Endothelial cell of umbilical vein (primary cell): ENCODE measurements around the gene TEX48. TPM values are rescaled to one million over a fixed set of nuclear protein-coding genes. Genes with fewer than 3 reads are reported as not detected.

Experiments used
- BruUV-seq: library from RNA; stranded (reverse); fragments of 400-500 nt; replicated peaks from 2 replicates; lab custom pipeline; 2021; lab: Mats Ljungman, UMichigan
- CTCF ChIA-PET: fragments of 300-600, 350-600 bp; sonication (Branson Sonifier 250); formaldehyde crosslinking; loops from one replicate; lab custom pipeline; 2021; ENCODE audit warnings: antibody characterized with exemption, inconsistent platforms; lab: Charles Lee
- POLR2A ChIA-PET: fragments of 300-600, 350-600 bp; sonication (Branson Sonifier 250); formaldehyde crosslinking; loops from one replicate; lab custom pipeline; 2021; ENCODE audit warnings: antibody characterized with exemption, inconsistent platforms; lab: Charles Lee
- DNase-seq: peaks from one replicate; pipeline ENCODE4 v3.0.0-alpha.2; 2011; ENCODE audit warnings: low read depth, low spot score
- FAIRE-seq: peaks from 2 replicates; lab custom pipeline; 2011; peaks lifted over from hg19 to GRCh38; lab: Jason Lieb, UNC
- H2AFZ ChIP-seq: 2 replicates; pipeline ENCODE4 v1.6.0; 2012; ENCODE audit warnings: low read depth, low read length, control low read depth, inconsistent platforms
- H3K27ac ChIP-seq: 2 replicates; pipeline ENCODE4 v1.5.1; 2011; ENCODE audit warnings: low read depth, mild to moderate bottlenecking, control low read depth, low read length, moderate library complexity; ENCODE audit not compliant: insufficient read depth
- H3K27me3 ChIP-seq, 2 experiments: 2 replicates each; pipeline versions ENCODE4 v1.6.0 to v1.6.1; 2011; ENCODE audit warnings: low read length in 2 of 2, mixed read lengths in 1 of 2; ENCODE audit not compliant: control insufficient read depth in 2 of 2, insufficient read depth in 2 of 2
- H3K36me3 ChIP-seq, 2 experiments: 2 replicates in 1 of 2; 3 replicates in 1 of 2; pipeline ENCODE4 v1.5.1; 2011; ENCODE audit warnings: low read length in 2 of 2, mild to moderate bottlenecking in 1 of 2, moderate library complexity in 1 of 2; ENCODE audit not compliant: control insufficient read depth in 2 of 2, insufficient read depth in 2 of 2; ENCODE audit errors: extremely low read depth in 1 of 2
- H3K4me1 ChIP-seq: 3 replicates; pipeline ENCODE4 v1.5.1; 2011; ENCODE audit warnings: mild to moderate bottlenecking, low read length; ENCODE audit not compliant: control insufficient read depth, insufficient read depth; ENCODE audit errors: extremely low read depth
- H3K4me2 ChIP-seq: 2 replicates; pipeline ENCODE4 v1.6.1; 2011; ENCODE audit warnings: low read length, control low read depth, mixed read lengths; ENCODE audit not compliant: insufficient read depth
- H3K4me3 ChIP-seq, 3 experiments: fragments of 200-600 bp in 1 of 3; sonication (generic), shearing (Covaris generic) in 1 of 3; replicated peaks in 1 of 3; 2 replicates each; pipeline ENCODE4 v1.5.1; 2011 to 2016; ENCODE audit warnings: control low read depth in 3 of 3, low read length in 3 of 3, mild to moderate bottlenecking in 2 of 3, inconsistent platforms in 1 of 3, low read depth in 1 of 3, moderate library complexity in 1 of 3; ENCODE audit not compliant: insufficient read depth in 1 of 3
- H3K79me2 ChIP-seq: 2 replicates; pipeline ENCODE4 v1.6.0; 2012; ENCODE audit warnings: low read length, inconsistent platforms; ENCODE audit not compliant: control insufficient read depth, insufficient read depth
- H3K9ac ChIP-seq: replicated peaks from 2 replicates; pipeline ENCODE3; 2011; ENCODE audit warnings: low read length, control low read depth; ENCODE audit not compliant: insufficient read depth; ENCODE audit errors: extremely low read depth
- H3K9me1 ChIP-seq: replicated peaks from 3 replicates; pipeline ENCODE4 v1.6.0; 2011; ENCODE audit warnings: mild to moderate bottlenecking, low read length; ENCODE audit not compliant: control insufficient read depth, insufficient read depth; ENCODE audit errors: extremely low read depth
- H3K9me3 ChIP-seq: replicated peaks from 2 replicates; pipeline ENCODE4 v1.5.1; 2012; ENCODE audit warnings: low read length, inconsistent platforms; ENCODE audit not compliant: control insufficient read depth, insufficient read depth
- H4K20me1 ChIP-seq: replicated peaks from 2 replicates; pipeline ENCODE3; 2011; ENCODE audit warnings: mild to moderate bottlenecking, low read length; ENCODE audit not compliant: control insufficient read depth, insufficient read depth; ENCODE audit errors: extremely low read depth
- CTCF ChIP-seq, 2 donors: IDR thresholded peaks; 1 replicate in 1 of 2; 2 replicates in 1 of 2; pipeline ENCODE4 v1.5.1; 2011; ENCODE audit warnings: low read length in 2 of 2, mild to moderate bottlenecking in 2 of 2, moderate library complexity in 2 of 2, control low read depth in 1 of 2, inconsistent platforms in 1 of 2, low read depth in 1 of 2; ENCODE audit not compliant: insufficient read depth in 1 of 2; ENCODE audit errors: extremely low read depth in 1 of 2
- EZH2 ChIP-seq: IDR thresholded peaks from 2 replicates; pipeline ENCODE4 v1.6.1; 2012; ENCODE audit warnings: borderline replicate concordance, low read depth, mild to moderate bottlenecking, moderate library complexity, low read length, inconsistent platforms; ENCODE audit not compliant: severe bottlenecking
- FOS ChIP-seq: IDR thresholded peaks from 2 replicates; pipeline ENCODE4 v1.6.1; 2011; ENCODE audit warnings: mild to moderate bottlenecking, low read length, moderate library complexity, borderline replicate concordance; ENCODE audit not compliant: insufficient read depth
- GATA2 ChIP-seq: IDR thresholded peaks from 2 replicates; pipeline ENCODE4 v1.7.0; 2011; ENCODE audit warnings: low read depth, mild to moderate bottlenecking, moderate library complexity, mixed read lengths, low read length; ENCODE audit not compliant: insufficient read length, insufficient read depth
- JUN ChIP-seq: IDR thresholded peaks from 2 replicates; pipeline ENCODE4 v1.6.1; 2011; ENCODE audit warnings: borderline replicate concordance, low read depth; ENCODE audit not compliant: insufficient read length, insufficient read depth
- MAX ChIP-seq: IDR thresholded peaks from 2 replicates; pipeline ENCODE4 v1.6.1; 2011; ENCODE audit not compliant: insufficient read depth, insufficient read length
- MYC ChIP-seq: IDR thresholded peaks from one replicate; pipeline ENCODE4 v1.6.1; 2011; ENCODE audit warnings: mild to moderate bottlenecking, low read depth, low read length
- POLR2A ChIP-seq: IDR thresholded peaks from 2 replicates; pipeline ENCODE4 v1.6.1; 2012; ENCODE audit warnings: low read depth, mild to moderate bottlenecking, control low read depth, low read length
- POLR2AphosphoS5 ChIP-seq: IDR thresholded peaks from 2 replicates; pipeline ENCODE4 v1.6.1; 2012; ENCODE audit warnings: low read depth, mild to moderate bottlenecking, control low read depth, low read length, moderate library complexity; ENCODE audit not compliant: insufficient read depth
- dilution Hi-C: fragments of 300-500 bp; cut with MboI; formaldehyde crosslinking; loops from one replicate; pipeline ENCODE4 v1.15.0; 2019; ENCODE audit warnings: low sequenced_read_pairs; ENCODE audit not compliant: extremely low pct_ligation_motif_present
- intact Hi-C: fragments of 100-400 bp; cut with micrococcal nuclease; formaldehyde crosslinking; loops from one replicate; pipeline ENCODE4 v1.10.0; 2022
- polyA plus RNA-seq, 4 experiments: library from polyadenylated mRNA; depleted of rRNA in 3 of 4; stranded (reverse) in 3 of 4; unstranded in 1 of 4; fragments of >200 nt; gene quantifications; 2 replicates each; pipeline versions ENCODE4 v1.2.1 to v1.2.3, GENCODE V29; 2011 to 2012; ENCODE audit warnings: missing spikeins in 1 of 4
- total RNA-seq: library from RNA; stranded (reverse); gene quantifications from 2 replicates; pipeline ENCODE4 v1.2.3, GENCODE V29; 2021

Gene TEX48
- total and polyA plus RNA-seq, 2 donors (not counting 3 experiments of a cell fraction or from before 2014, with no cell fraction given) = not detected

- no peak overlapping the region for H3K27ac ChIP-seq
- dilution Hi-C loops = no loop called here
- intact Hi-C loops = no loop called here
These were observed 43.9 kb upstream of the TEX48 start for GRCh38 chr9:114725930-114726329.

DNA sequence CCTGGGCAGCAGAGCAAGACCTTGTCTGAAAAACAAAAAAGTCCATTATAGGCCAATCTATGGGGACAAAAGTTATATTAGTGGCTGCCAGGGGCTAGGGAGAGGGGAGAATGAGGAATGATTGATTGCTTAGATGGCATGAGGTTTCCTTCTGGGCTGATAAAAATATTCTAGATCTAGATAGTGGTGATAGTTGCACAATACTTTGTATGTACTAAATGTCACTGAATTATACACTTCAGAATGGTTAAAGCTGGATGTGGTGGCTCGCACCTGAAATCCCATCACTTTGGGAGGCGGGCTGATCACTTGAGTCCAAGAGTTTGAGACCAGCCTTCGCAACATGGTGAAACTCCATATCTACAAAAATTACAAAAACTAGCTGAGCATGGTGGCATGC lies 42.8 kb upstream of the TEX48 start:
- BruUV-seq = no TSS peak
- Histone ChIP-seq H3K27ac (no peak overlapping the region), H3K79me2 (no peaks in the 10 kb centered on the region), H3K36me3 (no peaks in the 10 kb centered on the region), H3K4me3 (no peak overlapping the region), H3K4me1 (no peaks in the 10 kb centered on the region), H3K9me3 (no peaks in the 10 kb centered on the region), H3K4me2 (no peak overlapping the region), H3K9me1 (no peaks in the 10 kb centered on the region), H3K27me3 (peaks cover 0 to 4% of the 10 kb centered on the region in 2 experiments), H3K9ac (no peak overlapping the region), H4K20me1 (no peaks in the 10 kb centered on the region), H2AFZ (no peak overlapping the region)
- intact Hi-C loops = no loop called here
- DNase-seq (no peak), FAIRE-seq (no peak)
- TF ChIP-seq POLR2A (no peak), POLR2AphosphoS5 (no peak), GATA2 (no peak), MAX (no peak), JUN (no peak), MYC (no peak), EZH2 (no peak), CTCF (IDR thresholded peaks at IDR 0.05; ENCODE audit: extremely low read depth in 1 of 2, insufficient read depth in 1 of 2, low read depth in 1 of 2, low read length in 2 of 2) (no peak), FOS (no peak)
- ChIA-PET POLR2A (no interaction called here), CTCF (interaction anchor here (0.8 to 1.2 kb wide), 5 partner anchors 18 to 189 kb away, joined by 3 to 5 read pairs (median 3); no protein-coding TSS in a partner anchor)
- dilution Hi-C loops = no loop called here

More at GRCh38 chr9:114725930-114726329, 43.9 kb upstream of the TEX48 start:
- H3K9ac ChIP-seq = no peak overlapping the region
- H3K4me1 ChIP-seq = no peaks in the 10 kb centered on the region
- FAIRE-seq (no peak), DNase-seq (no peak)
- H3K9me1 ChIP-seq = no peaks in the 10 kb centered on the region
- H2AFZ ChIP-seq = no peak overlapping the region
- H3K36me3 ChIP-seq = no peaks in the 10 kb centered on the region
- no peaks in the 10 kb centered on the region for H3K9me3 ChIP-seq
- ChIA-PET POLR2A (no interaction called here), CTCF (no interaction called here)
- TF ChIP-seq POLR2AphosphoS5 (no peak), EZH2 (no peak)
- H4K20me1 ChIP-seq = no peaks in the 10 kb centered on the region
- BruUV-seq = no TSS peak
- no peak overlapping the region for H3K4me2 ChIP-seq
- no peak overlapping the region for H3K4me3 ChIP-seq
- H3K79me2 ChIP-seq = no peaks in the 10 kb centered on the region
- H3K27me3 ChIP-seq = peaks cover 0 to 4% of the 10 kb centered on the region in 2 experiments
